HG03457 (cell line): ENCODE results near the gene FCHO1.

ENCODE experiments used
- ATAC-seq: cut with Tn5 transposase; IDR thresholded peaks from one replicate; pipeline ENCODE4 v1.9.1; 2021; ENCODE audit warnings: moderate number of reproducible peaks; ENCODE audit not compliant: unreplicated experiment

The FCHO1 gene

DNA sequence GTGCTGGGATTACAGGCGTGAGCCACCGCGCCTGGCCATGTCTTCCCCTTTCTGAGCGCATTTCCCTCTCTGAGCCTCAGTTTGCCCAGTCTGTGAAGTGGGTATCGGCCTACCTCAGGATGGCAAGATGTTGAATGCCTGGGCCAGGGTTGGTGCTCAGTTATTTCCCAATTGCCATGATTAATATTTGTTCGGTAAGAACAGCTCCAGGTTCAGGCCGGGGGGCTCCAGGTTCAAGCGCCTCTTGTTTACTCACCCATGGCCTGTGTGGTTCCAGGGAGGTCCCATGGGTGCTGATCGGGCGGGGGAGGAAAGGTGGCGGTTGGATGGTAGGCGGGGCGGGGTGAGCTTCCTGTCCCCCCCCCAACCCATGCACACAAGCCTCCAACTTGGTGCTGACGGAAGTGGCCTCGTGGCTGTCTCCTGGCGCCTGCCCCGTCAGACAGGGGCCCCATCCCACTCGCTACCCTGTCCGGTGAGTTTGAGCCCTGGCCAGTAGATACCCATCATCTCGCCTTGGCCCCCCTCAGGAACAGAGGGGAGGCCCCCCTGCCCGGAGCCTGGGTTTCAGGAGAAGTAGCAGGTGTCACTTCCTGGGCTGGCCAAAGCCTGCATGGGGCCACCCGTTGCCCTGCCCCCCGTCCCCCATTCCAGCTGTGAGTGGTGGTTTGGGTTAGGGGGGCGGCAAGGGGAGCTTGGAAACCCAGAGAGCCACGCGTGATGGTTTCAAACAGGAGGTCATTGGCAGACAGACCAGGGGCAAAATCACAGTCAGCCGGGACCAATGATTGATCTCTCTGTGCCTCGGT lies at the start of gene FCHO1:
FCHO1 (plus strand) TSS at position 375 of the 809 bp plus-strand sequence. CDS start 3,688 bp downstream, outside the sequence.
- ATAC-seq = no peak

DNA sequence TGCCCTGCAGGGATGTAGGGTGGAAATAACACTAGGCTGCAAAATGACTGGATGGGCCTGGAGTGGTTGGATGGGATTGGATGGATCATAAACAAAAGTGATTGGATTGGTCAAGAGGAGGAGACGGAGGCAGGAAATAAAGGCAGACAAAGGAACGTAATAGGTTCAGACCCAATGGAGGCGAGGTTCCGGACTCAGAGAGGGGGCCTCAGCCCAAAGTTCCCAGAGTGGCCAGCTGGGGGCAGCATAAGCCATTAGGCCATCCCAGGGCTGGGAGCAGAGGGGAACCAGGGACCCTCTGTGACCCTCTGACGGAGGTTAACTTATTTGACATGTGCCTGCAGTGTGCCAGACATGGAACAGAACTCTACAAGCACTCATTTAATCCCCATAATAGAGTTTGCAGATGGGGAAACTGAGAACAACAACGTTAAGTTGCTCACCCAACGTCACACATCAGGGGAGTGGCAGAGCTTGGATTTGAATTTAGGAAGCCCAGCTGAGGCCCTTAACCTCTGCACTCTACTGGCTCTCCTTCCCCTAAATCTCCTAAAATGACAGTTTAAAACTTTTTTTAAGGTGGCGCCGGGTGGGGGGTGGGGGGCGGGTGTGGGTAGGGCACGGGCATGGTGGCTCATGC lies 47.3 kb upstream of the FCHO1 start:
- ATAC-seq = no peak

- no peak for ATAC-seq
Measured at GRCh38 chr19:17706750-17707181, 44.5 kb upstream of the FCHO1 start.

DNA sequence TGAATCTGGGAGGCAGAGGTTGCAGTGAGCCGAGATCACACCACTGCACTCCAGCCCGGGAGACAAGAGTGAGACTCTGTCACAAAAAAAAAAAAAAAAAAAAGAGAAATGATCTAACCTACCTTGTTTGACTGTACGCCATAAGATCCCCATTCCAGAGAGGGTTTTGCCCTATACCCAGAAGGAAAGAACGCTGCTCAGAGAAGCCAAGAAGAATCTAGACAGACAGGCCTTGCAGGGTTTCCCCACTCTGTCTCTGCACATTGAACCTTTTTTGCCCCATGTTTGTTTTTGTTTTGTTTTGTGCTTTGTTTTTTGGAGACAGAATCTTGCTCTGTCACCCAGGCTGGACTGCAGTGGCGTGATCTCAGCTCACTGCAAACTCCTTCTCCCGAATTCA lies 39.4 kb upstream of the FCHO1 start:
- no peak for ATAC-seq

DNA sequence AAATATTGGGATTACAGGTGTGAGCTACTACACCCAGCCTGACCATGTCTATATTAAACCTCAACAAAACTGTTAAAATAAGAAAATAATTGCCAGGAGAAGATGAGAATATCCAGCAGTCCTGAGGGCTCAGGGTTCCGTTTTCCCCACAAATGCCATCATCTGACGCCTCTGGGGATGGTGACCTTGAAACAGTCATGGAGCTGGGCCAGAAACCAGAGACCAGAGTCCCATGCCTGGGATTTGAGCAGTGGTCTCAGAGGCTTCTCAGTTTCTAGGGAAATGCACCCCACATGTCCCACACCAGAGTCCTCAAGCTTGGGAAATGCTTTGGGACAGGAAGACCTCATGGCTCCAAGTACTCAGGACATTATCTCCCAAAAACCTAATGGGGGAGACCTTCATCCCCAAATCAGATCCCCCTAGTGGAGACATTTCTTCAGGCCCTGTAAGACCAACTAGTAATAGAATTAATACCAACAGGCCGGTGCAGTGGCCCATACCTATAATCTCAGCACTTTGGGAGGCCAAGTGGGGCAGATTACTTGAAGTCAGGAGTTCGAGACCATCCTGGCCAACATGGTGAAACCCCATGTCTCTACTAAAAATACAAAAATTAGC lies 34.9 kb upstream of the FCHO1 start:
- no peak for ATAC-seq

- ATAC-seq = no peak
Measured at GRCh38 chr19:17718550-17718946, 32.7 kb upstream of the FCHO1 start.

DNA sequence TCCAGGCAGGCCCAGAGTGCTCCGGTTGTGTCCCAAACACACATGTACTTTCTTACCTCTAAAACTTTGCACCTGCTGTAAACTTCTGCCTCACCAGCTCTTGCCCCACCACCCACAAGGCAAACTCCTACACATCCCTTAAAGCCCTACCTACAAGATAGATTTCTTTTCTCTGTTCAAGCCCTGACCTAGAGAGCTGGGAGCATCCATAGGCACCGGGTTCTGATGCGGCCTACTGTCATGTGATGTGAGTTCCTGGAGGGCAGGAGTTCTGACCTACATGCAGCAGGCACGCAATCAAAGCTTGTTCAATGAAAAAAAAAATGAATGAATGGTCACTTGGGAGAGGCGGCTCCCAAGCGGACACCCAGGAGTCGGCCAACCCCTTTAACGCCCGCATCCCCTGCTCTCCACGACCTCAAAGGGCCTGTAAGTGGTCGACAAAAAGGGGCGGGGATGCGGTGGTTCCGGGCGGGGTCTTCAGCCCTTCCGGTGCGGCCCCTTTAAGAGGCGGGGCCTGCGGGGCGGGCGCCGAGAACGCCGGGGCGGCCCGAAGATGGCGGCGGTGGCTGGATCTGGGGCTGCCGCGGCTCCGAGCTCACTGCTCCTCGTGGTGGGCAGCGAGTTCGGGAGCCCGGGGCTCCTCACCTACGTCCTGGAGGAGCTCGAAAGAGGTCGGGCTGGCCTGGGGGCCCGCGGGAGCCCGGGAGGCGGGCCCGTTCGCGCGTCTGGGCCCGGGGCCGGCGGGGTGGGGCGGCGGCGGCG lies 32.1 kb upstream of the FCHO1 start, which contains the start of gene MAP1S:
MAP1S (plus strand) TSS at position 534 of the 765 bp plus-strand sequence; CDS start at position 557, 23 bp downstream.
- peak; percentile 63 for ATAC-seq

- ATAC-seq = no peak
Measured at GRCh38 chr19:17719730-17720400, 31.4 kb upstream of the FCHO1 start.

DNA sequence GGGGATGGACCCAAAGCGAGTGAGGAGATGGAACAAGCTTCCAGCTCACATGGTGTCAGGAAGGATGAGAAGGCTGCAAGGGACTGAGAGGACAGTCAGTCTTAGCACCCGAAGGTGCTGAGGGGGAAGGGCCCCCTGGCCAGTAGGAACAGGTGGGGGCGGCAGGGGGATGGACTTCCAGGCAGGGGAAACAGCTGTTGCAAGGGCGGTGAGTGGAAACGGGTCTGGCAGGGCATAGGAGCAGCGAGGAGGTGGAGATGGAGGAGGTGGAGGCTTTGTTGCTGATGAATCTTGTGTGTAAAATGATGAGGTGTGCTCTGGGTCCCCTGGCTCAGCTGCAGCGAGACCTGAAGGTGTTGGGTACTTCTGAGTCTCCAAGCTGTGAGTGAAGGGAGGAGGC lies 30.8 kb upstream of the FCHO1 start:
- ATAC-seq = no peak

- ATAC-seq = no peak
Measured at GRCh38 chr19:17721111-17721628, 30.1 kb upstream of the FCHO1 start.

GRCh38 chr19:17721821-17722220 lies 29.5 kb upstream of the FCHO1 start:
- ATAC-seq = no peak

DNA sequence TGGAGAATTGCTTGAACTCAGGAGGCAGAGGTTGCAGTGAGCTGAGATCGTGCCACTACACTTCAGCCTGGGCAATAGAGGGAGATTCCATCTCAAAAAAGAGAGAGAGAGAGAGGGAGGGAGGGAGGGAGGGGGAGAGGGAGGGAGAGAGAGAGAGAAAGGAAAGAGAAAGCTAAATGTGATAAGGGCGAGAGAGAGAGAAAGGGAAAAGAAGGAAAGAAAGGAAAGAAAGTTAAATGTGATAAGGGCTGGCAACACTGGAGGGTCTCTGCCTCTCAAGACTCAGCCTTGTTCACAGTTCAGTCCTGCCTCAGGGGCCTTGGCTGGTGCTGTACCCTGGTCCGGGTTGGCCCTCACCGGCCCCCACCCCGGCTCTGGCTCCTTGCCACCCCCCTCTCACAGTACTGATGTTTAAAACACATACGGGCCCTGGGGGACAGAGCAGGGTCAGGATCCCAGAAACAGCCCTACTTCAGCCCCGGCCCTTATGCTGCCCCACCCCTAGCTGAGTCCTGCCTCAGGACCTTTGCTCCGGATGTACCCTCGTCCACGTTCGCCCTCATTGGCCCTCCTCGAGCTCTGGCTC lies 28.5 kb upstream of the FCHO1 start:
- no peak for ATAC-seq

GRCh38 chr19:17724655-17725054 lies 26.6 kb upstream of the FCHO1 start:
- ATAC-seq = no peak

DNA sequence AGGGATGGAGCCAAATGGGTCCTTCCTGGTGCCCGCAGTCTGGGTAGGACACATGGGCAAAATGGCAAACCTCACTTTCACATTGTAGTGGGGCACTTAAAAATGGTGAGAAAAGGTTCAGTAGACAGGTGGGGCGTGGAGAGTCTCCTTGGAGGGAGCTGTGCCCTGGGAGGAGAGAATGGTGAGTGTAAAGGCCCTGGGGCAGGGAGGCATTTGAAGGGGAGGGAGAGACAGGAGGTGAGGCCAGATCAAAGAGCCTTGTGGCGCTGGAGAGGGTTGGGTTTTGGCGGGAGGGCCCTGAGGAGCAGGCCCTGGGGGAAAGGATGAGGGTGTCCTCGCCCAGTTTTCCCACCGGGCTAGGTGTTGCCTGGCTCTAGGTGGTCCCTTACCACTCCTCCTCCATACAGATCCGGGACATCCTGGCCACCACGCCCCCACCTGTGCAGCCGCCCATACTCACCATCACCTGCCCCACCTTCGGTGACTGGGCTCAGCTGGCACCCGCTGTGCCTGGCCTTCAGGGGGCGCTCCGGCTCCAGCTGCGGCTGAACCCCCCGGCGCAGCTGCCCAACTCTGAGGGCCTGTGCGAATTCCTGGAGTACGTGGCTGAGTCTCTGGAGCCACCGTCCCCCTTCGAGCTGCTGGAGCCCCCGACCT lies 25.7 kb upstream of the FCHO1 start:
- ATAC-seq = no peak

DNA sequence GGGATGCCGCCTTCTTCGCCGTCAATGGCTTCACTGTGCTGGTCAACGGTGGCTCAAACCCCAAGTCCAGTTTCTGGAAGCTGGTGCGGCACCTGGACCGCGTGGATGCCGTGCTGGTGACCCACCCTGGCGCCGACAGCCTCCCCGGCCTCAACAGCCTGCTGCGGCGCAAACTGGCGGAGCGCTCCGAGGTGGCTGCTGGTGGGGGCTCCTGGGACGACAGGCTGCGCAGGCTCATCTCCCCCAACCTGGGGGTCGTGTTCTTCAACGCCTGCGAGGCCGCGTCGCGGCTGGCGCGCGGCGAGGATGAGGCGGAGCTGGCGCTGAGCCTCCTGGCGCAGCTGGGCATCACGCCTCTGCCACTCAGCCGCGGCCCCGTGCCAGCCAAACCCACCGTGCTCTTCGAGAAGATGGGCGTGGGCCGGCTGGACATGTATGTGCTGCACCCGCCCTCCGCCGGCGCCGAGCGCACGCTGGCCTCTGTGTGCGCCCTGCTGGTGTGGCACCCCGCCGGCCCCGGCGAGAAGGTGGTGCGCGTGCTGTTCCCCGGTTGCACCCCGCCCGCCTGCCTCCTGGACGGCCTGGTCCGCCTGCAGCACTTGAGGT lies 25.0 kb upstream of the FCHO1 start:
- ATAC-seq = no peak

DNA sequence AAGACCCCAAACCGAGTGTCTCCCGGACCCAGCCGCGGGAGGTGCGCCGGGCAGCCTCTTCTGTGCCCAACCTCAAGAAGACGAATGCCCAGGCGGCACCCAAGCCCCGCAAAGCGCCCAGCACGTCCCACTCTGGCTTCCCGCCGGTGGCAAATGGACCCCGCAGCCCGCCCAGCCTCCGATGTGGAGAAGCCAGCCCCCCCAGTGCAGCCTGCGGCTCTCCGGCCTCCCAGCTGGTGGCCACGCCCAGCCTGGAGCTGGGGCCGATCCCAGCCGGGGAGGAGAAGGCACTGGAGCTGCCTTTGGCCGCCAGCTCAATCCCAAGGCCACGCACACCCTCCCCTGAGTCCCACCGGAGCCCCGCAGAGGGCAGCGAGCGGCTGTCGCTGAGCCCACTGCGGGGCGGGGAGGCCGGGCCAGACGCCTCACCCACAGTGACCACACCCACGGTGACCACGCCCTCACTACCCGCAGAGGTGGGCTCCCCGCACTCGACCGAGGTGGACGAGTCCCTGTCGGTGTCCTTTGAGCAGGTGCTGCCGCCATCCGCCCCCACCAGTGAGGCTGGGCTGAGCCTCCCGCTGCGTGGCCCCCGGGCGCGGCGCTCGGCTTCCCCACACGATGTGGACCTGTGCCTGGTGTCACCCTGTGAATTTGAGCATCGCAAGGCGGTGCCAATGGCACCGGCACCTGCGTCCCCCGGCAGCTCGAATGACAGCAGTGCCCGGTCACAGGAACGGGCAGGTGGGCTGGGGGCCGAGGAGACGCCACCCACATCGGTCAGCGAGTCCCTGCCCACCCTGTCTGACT lies 24.1 kb upstream of the FCHO1 start:
- no peak for ATAC-seq

DNA sequence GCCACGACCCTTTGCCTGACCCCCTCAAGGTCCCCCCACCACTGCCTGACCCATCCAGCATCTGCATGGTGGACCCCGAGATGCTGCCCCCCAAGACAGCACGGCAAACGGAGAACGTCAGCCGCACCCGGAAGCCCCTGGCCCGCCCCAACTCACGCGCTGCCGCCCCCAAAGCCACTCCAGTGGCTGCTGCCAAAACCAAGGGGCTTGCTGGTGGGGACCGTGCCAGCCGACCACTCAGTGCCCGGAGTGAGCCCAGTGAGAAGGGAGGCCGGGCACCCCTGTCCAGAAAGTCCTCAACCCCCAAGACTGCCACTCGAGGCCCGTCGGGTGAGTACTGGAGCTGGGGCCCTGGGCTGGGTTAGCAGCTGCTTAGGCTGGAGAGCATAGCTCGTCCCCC lies 23.4 kb upstream of the FCHO1 start:
- ATAC-seq = no peak

GRCh38 chr19:17733127-17733526 lies 18.1 kb upstream of the FCHO1 start:
- ATAC-seq = no peak
